Neural cell (in vitro differentiated cells): ENCODE data around the gene KLHDC3. TPM values are rescaled to one million over a fixed set of nuclear protein-coding genes. Genes with fewer than 3 reads are reported as not detected.

ENCODE experiments used
- H2AFZ ChIP-seq: fragments of 200-600, 300-800 bp; sonication (generic), shearing (Covaris generic); 2 replicates; pipeline ENCODE4 v1.6.0; 2014; ENCODE audit warnings: low read depth, mild to moderate bottlenecking, antibody characterized with exemption, low read length, moderate library complexity
- H3F3A ChIP-seq: fragments of 200-600 bp; shearing (Covaris generic); 2 replicates; pipeline ENCODE4 v1.6.1; 2016; ENCODE audit warnings: mild to moderate bottlenecking, moderate library complexity, mixed read lengths, antibody characterized with exemption, low read length; ENCODE audit not compliant: insufficient read depth, poor library complexity, severe bottlenecking
- H3K27ac ChIP-seq: fragments of 200-600, 300-800 bp; sonication (generic), shearing (Covaris generic); 2 replicates; pipeline ENCODE4 v1.5.1; 2014; ENCODE audit warnings: mild to moderate bottlenecking, low read length, moderate library complexity
- H3K27me3 ChIP-seq: fragments of 300-800, 200-600 bp; sonication (generic), shearing (Covaris generic); 2 replicates; pipeline ENCODE4 v1.6.0; 2014; ENCODE audit warnings: mild to moderate bottlenecking, low read depth, low read length, moderate library complexity; ENCODE audit not compliant: insufficient read depth
- H3K36me3 ChIP-seq: fragments of 300-800, 200-600 bp; sonication (generic), shearing (Covaris generic); 2 replicates; pipeline ENCODE4 v1.5.1; 2014; ENCODE audit warnings: mild to moderate bottlenecking, antibody characterized with exemption, low read length, moderate library complexity; ENCODE audit not compliant: insufficient read depth
- H3K4me2 ChIP-seq: fragments of 300-800, 200-600 bp; sonication (generic), shearing (Covaris generic); 2 replicates; pipeline ENCODE4 v1.6.0; 2014; ENCODE audit warnings: mild to moderate bottlenecking, low read length
- H3K4me3 ChIP-seq: fragments of 300-800, 200-600 bp; sonication (generic), shearing (Covaris generic); 2 replicates; pipeline ENCODE4 v1.5.1; 2014; ENCODE audit warnings: mild to moderate bottlenecking, low read length, moderate library complexity
- H3K79me2 ChIP-seq: fragments of 200-600 bp; shearing (Covaris generic); replicated peaks from 2 replicates; pipeline ENCODE4 v1.6.0; 2014; ENCODE audit warnings: mild to moderate bottlenecking, low read length, moderate library complexity; ENCODE audit not compliant: insufficient read depth
- H3K9ac ChIP-seq: fragments of 300-800, 200-600 bp; sonication (generic), shearing (Covaris generic); 2 replicates; pipeline ENCODE4 v1.6.1; 2016; ENCODE audit warnings: mild to moderate bottlenecking, low read length, mixed read lengths
- H3K9me2 ChIP-seq: fragments of 200-600 bp; shearing (Covaris generic); 2 replicates; pipeline ENCODE4 v1.6.1; 2016; ENCODE audit warnings: mild to moderate bottlenecking, low read length, mixed read lengths; ENCODE audit not compliant: insufficient read depth
- H3K9me3 ChIP-seq: fragments of 200-600, 300-800 bp; sonication (generic), shearing (Covaris generic); 2 replicates; pipeline ENCODE4 v1.6.1; 2016; ENCODE audit warnings: mild to moderate bottlenecking, mixed run types, low read length, moderate library complexity, mixed read lengths
- H4K20me1 ChIP-seq: fragments of 200-600 bp; shearing (Covaris generic); 2 replicates; pipeline ENCODE4 v1.6.1; 2016; ENCODE audit warnings: mild to moderate bottlenecking, mixed run types; ENCODE audit not compliant: insufficient read depth
- CTCF ChIP-seq: fragments of 450-650 bp; IDR thresholded peaks from 2 replicates; pipeline ENCODE4 v1.5.1; 2014; ENCODE audit warnings: antibody characterized with exemption, mild to moderate bottlenecking, moderate library complexity; ENCODE audit not compliant: poor library complexity, severe bottlenecking
- EP300 ChIP-seq: fragments of 450-650 bp; conservative IDR thresholded peaks from 2 replicates; pipeline ENCODE4 v1.6.1; 2014; ENCODE audit warnings: antibody characterized with exemption, mild to moderate bottlenecking, moderate library complexity; ENCODE audit not compliant: poor library complexity, severe bottlenecking
- EZH2 ChIP-seq: fragments of 200-600, 300-800 bp; shearing (Covaris generic), sonication (generic); IDR thresholded peaks from 2 replicates; pipeline ENCODE4 v1.6.1; 2014; ENCODE audit warnings: antibody characterized with exemption, low read length, borderline replicate concordance, mild to moderate bottlenecking; ENCODE audit not compliant: insufficient read depth, poor library complexity, severe bottlenecking
- MXI1 ChIP-seq: fragments of 450-650 bp; conservative IDR thresholded peaks from 2 replicates; pipeline ENCODE4 v1.6.1; 2014; ENCODE audit warnings: antibody characterized with exemption, mild to moderate bottlenecking; ENCODE audit not compliant: poor library complexity, severe bottlenecking
- POLR2AphosphoS5 ChIP-seq: IDR thresholded peaks from 2 replicates; pipeline ENCODE4 v1.6.1; 2012
- RAD21 ChIP-seq: fragments of 450-650 bp; conservative IDR thresholded peaks from 2 replicates; pipeline ENCODE4 v1.6.1; 2014; ENCODE audit warnings: antibody characterized with exemption, mild to moderate bottlenecking, moderate library complexity
- REST ChIP-seq: IDR thresholded peaks from 2 replicates; pipeline ENCODE4 v1.6.1; 2012; ENCODE audit warnings: borderline replicate concordance
- SMC3 ChIP-seq: fragments of 450-650 bp; conservative IDR thresholded peaks from 2 replicates; pipeline ENCODE4 v1.6.1; 2014; ENCODE audit warnings: antibody characterized with exemption, mild to moderate bottlenecking, moderate library complexity; ENCODE audit not compliant: poor library complexity
- TAF1 ChIP-seq: IDR thresholded peaks from 2 replicates; pipeline ENCODE4 v1.6.1; 2012; ENCODE audit warnings: low read depth
- polyA plus RNA-seq: library from polyadenylated mRNA; depleted of rRNA; stranded (reverse); fragments of >200 nt; gene quantifications from 2 replicates; pipeline ENCODE4 v1.2.3, GENCODE V29; 2014

Gene KLHDC3
- polyA plus RNA-seq, 1 donor from 2014 or later, result 232 TPM

GRCh38 chr6:43024436-43024835 is 10.4 kb downstream of the KLHDC3 start:
- Histone ChIP-seq H4K20me1 (no peaks in the 10 kb centered on the region), H3K9me3 (no peaks in the 10 kb centered on the region), H3F3A (no peaks in the 10 kb centered on the region), H3K27me3 (no peaks in the 10 kb centered on the region), H3K9ac (no peak overlapping the region), H3K36me3 (no peaks in the 10 kb centered on the region), H3K79me2 (peaks cover 9% of the 10 kb centered on the region), H3K4me3 (no peak overlapping the region), H2AFZ (no peak overlapping the region), H3K27ac (no peak overlapping the region), H3K9me2 (no peaks in the 10 kb centered on the region), H3K4me2 (no peak overlapping the region)
- no peak for TF ChIP-seq RAD21
- TF ChIP-seq EP300, result no peak
- TF ChIP-seq SMC3, result no peak
- no peak for TF ChIP-seq MXI1
- no peak for TF ChIP-seq EZH2
- TF ChIP-seq POLR2AphosphoS5, result no peak
- TF ChIP-seq CTCF, result no peak
- TF ChIP-seq TAF1, result no peak
- no peak for TF ChIP-seq REST

DNA sequence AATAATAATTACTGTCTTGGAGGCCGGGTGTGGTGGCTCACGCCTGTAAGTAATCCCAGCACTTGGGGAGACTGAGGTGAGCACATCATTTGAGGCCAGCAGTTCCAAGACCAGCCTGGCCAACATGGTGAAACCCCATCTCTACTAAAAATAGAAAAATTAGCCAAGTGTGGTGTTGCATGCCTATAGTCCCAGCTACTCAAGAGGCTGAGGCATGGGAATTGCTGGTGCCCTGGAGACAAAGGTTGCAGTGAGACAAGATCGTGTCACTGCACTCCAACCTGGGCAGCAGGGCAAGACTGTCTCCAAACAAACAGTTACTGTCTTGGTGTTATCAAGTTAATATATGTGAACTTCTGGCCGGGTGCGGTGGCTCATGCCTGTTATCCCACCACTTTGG is 12.3 kb downstream of the KLHDC3 start:
- TF ChIP-seq CTCF, result no peak
- TF ChIP-seq MXI1, result no peak
- TF ChIP-seq SMC3, result no peak
- TF ChIP-seq RAD21, result no peak
- TF ChIP-seq REST, result no peak
- no peak for TF ChIP-seq TAF1
- TF ChIP-seq POLR2AphosphoS5, result no peak
- no peak for TF ChIP-seq EP300
- no peak for TF ChIP-seq EZH2
- no peaks in the 10 kb centered on the region for H3F3A ChIP-seq
- no peak overlapping the region for H3K4me3 ChIP-seq
- no peak overlapping the region for H3K27ac ChIP-seq
- H3K9me2 ChIP-seq, result no peaks in the 10 kb centered on the region
- peaks cover 9% of the 10 kb centered on the region for H3K79me2 ChIP-seq
- H3K36me3 ChIP-seq, result no peaks in the 10 kb centered on the region
- no peak overlapping the region for H3K4me2 ChIP-seq
- no peaks in the 10 kb centered on the region for H3K27me3 ChIP-seq
- no peak overlapping the region for H3K9ac ChIP-seq
- no peaks in the 10 kb centered on the region for H4K20me1 ChIP-seq
- H3K9me3 ChIP-seq, result no peaks in the 10 kb centered on the region
- no peak overlapping the region for H2AFZ ChIP-seq
